Measurements from ENCODE around the gene PGM2L1.

GRCh38 chr11:74373382-74373781, 24.9 kb downstream of the PGM2L1 start:
- no peak for TF ChIP-seq POLR2AphosphoS5 (IDR thresholded peaks at IDR 0.05; ENCODE audit: low read depth, low read length)
- no peak for TF ChIP-seq POLR2A (IDR thresholded peaks at IDR 0.05; ENCODE audit: low read depth, low read length)
- TF ChIP-seq TAF1 (IDR thresholded peaks at IDR 0.05; ENCODE audit: low read depth, low read length) = no peak
